Thyroid gland (tissue), 4 donors: Measurements from ENCODE around the gene SNX11.

Source experiments
- CTCF ChIP-seq, 6 experiments: fragments of 200-600 bp in 3 of 6; fragments of 450-650 bp in 3 of 6; sonication (generic) in 3 of 6; IDR thresholded peaks; one replicate each; pipeline ENCODE4 v1.5.1; 2016 to 2019; ENCODE audit warnings: antibody characterized with exemption in 6 of 6, mild to moderate bottlenecking in 2 of 6, inconsistent platforms in 1 of 6, moderate library complexity in 1 of 6
- POLR2A ChIP-seq, 2 donors: fragments of 450-650 bp; IDR thresholded peaks; one replicate each; pipeline ENCODE4 v1.6.1; 2017; ENCODE audit warnings: antibody characterized with exemption in 2 of 2, mild to moderate bottlenecking in 2 of 2, moderate library complexity in 1 of 2

- TF ChIP-seq CTCF (IDR thresholded peaks at IDR 0.05) (no peak), POLR2A (IDR thresholded peaks at IDR 0.05) (no peak)
These were observed 44.7 kb downstream of the SNX11 start for GRCh38 chr17:48152289-48152688.
